Kidney (tissue), 14 donors: ENCODE results near the gene TBC1D12. TPM values are rescaled to one million over a fixed set of nuclear protein-coding genes. Genes with fewer than 3 reads are reported as not detected.

Experiments used
- DNase-seq, 5 donors: peaks; one replicate each; pipeline ENCODE4 v3.0.0-alpha.2; 2013 to 2020
- FAIRE-seq: peaks from 2 replicates; lab custom pipeline; 2012; peaks lifted over from hg19 to GRCh38; lab: Jason Lieb, UNC
- H3K27ac ChIP-seq, 2 donors: one replicate each; pipeline ENCODE4 v1.7.0; 2013; ENCODE audit warnings: low read depth in 2 of 2, low read length in 2 of 2, inconsistent platforms in 1 of 2
- H3K27me3 ChIP-seq: one replicate; pipeline ENCODE4 v1.7.1; 2013; ENCODE audit warnings: low read length, inconsistent platforms; ENCODE audit not compliant: control insufficient read depth, insufficient read depth
- H3K36me3 ChIP-seq, 3 donors: one replicate each; pipeline versions ENCODE4 v1.7.0 to v1.7.1; 2013; ENCODE audit warnings: low read length in 3 of 3, control low read depth in 1 of 3, inconsistent platforms in 1 of 3; ENCODE audit not compliant: insufficient read depth in 3 of 3, control insufficient read depth in 2 of 3
- H3K4me1 ChIP-seq, 3 donors: one replicate each; pipeline versions ENCODE4 v1.7.0 to v1.7.1; 2013; ENCODE audit warnings: low read length in 3 of 3, inconsistent platforms in 1 of 3, low read depth in 1 of 3; ENCODE audit not compliant: control insufficient read depth in 2 of 3, insufficient read depth in 2 of 3
- H3K4me3 ChIP-seq, 3 donors: one replicate each; pipeline versions ENCODE4 v1.7.0 to v1.8.1; 2013; ENCODE audit warnings: low read length in 3 of 3, control low read depth in 1 of 3, inconsistent platforms in 1 of 3
- H3K9ac ChIP-seq, 3 donors: one replicate each; pipeline versions ENCODE4 v1.7.0 to v1.7.1; 2013; ENCODE audit warnings: low read length in 3 of 3, control low read depth in 1 of 3, inconsistent platforms in 1 of 3
- H3K9me3 ChIP-seq, 3 donors: one replicate each; pipeline versions ENCODE4 v1.7.0 to v1.7.1; 2013; ENCODE audit warnings: low read length in 3 of 3, control low read depth in 1 of 3, inconsistent platforms in 1 of 3; ENCODE audit not compliant: control insufficient read depth in 2 of 3, insufficient read depth in 1 of 3
- intact Hi-C: fragments of 100-400 bp; cut with DNase I; formaldehyde crosslinking; loops from one replicate; pipeline ENCODE4 v1.11.1; 2022
- polyA plus RNA-seq: library from polyadenylated mRNA; stranded (reverse); fragments of 350-450 nt; fragmentation: Illumina TruSeq; extraction: RNeasy Lipid Tissue Mini Kit (QIAGEN cat#74804); gene quantifications from one replicate; pipeline ENCODE4 v1.2.3, GENCODE V29; 2014; ENCODE audit warnings: low read depth, low replicate concordance; ENCODE audit not compliant: insufficient read depth
- total RNA-seq: library from RNA; stranded (reverse); fragmentation: NEBNext Ultra II Directional; extraction: Animal tissue kit (Norgen Biotek cat#: 25700); gene quantifications from one replicate; pipeline ENCODE4 v1.2.1, GENCODE V29; 2021
- TF ChIP-seq, protein P1 (sequence below): IDR thresholded peaks from 3 replicates; pipeline ENCODE4 v1.5.1; 2012; ENCODE audit warnings: mild to moderate bottlenecking, moderate library complexity, borderline replicate concordance; ENCODE audit not compliant: insufficient read depth; ENCODE audit errors: extremely low read depth
- donor health status: control.
- donor health status: control.
- donor health status: control.
- donor health status: control.
- donor health status: control.
- donor health status: DM: yes; HTN: yes; CAD: no.
- donor health status: Normal renal cell carcinoma (clear cell type).

TBC1D12 gene
- total and polyA plus RNA-seq, 2 donors from 2014 or later, result 4.4 to 13.1 TPM

DNA sequence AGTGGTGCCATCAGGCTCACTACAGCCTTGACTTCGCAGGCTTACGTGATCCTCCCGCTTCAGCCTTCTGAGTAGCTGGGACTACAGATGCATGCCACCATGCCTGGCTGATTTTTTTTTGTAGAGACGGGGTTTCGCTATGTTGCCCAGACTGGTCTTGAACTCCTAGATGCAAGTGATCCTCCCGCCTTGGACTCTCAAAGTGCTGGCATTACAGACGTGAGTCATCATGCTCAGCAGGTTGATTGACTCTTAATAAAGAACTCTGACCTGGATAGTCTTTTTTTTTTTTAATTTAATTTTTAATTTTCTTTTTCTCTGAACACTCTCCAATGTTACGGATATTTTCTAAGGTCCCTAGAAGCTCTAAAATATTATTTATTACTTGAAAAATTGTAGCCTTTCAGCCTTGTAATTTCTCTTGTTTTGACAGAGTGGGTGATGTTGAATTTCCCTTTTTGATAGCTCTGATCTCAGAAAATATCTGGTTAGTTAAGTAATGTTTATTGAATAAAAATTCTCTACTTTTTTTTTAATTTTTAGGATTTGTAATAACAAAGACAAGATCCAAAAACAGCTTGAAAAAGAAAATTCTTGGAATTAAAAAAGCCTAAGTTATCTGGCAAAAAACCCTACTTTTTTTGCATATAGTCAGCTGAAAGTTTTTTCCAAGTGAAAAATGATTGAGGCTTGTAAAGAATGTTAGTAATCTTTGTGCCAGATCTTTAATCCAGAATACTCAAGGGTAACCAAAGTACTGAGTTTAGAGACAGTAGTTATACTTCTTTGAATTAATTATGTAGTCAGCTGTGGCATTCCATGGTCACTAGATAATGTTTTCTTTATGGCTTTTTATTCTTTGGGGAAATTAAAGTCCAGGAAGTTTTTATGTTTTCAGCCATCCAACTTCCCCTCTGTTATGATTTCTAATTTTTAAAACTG lies 26.7 kb downstream of the TBC1D12 start:
- Histone ChIP-seq H3K36me3 (no peaks in the 10 kb centered on the region), H3K27ac (no peak overlapping the region), H3K9ac (no peak overlapping the region), H3K4me3 (peak overlapping the region in 1 of 3 donors; percentile 29), H3K9me3 (peaks cover 0 to 13% (median 0%) of the 10 kb centered on the region in 3 donors), H3K27me3 (no peaks in the 10 kb centered on the region), H3K4me1 (peaks cover 0 to 5% (median 0%) of the 10 kb centered on the region in 3 donors)
- DNase-seq (peak in 2 of 5 donors; percentile 29 to 32), FAIRE-seq (peak; percentile 92)
- TF ChIP-seq, protein P1, sequence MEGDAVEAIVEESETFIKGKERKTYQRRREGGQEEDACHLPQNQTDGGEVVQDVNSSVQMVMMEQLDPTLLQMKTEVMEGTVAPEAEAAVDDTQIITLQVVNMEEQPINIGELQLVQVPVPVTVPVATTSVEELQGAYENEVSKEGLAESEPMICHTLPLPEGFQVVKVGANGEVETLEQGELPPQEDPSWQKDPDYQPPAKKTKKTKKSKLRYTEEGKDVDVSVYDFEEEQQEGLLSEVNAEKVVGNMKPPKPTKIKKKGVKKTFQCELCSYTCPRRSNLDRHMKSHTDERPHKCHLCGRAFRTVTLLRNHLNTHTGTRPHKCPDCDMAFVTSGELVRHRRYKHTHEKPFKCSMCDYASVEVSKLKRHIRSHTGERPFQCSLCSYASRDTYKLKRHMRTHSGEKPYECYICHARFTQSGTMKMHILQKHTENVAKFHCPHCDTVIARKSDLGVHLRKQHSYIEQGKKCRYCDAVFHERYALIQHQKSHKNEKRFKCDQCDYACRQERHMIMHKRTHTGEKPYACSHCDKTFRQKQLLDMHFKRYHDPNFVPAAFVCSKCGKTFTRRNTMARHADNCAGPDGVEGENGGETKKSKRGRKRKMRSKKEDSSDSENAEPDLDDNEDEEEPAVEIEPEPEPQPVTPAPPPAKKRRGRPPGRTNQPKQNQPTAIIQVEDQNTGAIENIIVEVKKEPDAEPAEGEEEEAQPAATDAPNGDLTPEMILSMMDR, result no peak
- intact Hi-C loops, result no loop called here

DNA sequence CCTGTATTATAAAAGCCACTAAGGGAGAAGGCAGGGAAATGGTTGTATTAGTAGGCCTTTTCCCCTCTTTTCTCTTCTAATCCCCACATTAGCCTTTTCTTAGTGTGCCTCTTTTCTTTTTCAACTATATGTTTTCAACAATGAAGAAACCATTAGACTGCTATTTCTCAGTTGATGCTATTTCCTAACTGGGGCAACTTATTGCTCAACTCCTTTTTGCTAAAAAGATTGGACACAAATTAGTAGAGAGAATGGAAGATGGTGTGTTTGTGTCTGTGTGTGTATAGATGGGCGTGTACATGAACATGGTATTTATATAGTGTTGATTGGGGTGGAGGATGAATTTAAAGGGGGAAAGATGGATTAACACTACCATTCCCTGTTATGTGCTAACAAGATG lies 28.4 kb downstream of the TBC1D12 start:
- TF ChIP-seq, protein P1, result no peak
- DNase-seq (no peak), FAIRE-seq (no peak)
- H3K4me3 ChIP-seq, result no peak overlapping the region
- no peaks in the 10 kb centered on the region for H3K27me3 ChIP-seq
- peaks cover 0 to 5% (median 0%) of the 10 kb centered on the region in 3 donors for H3K4me1 ChIP-seq
- no peaks in the 10 kb centered on the region for H3K36me3 ChIP-seq
- H3K9me3 ChIP-seq, result peaks cover 0 to 3% (median 0%) of the 10 kb centered on the region in 3 donors
- intact Hi-C loops, result no loop called here
- H3K27ac ChIP-seq, result no peak overlapping the region
- no peak overlapping the region for H3K9ac ChIP-seq

DNA sequence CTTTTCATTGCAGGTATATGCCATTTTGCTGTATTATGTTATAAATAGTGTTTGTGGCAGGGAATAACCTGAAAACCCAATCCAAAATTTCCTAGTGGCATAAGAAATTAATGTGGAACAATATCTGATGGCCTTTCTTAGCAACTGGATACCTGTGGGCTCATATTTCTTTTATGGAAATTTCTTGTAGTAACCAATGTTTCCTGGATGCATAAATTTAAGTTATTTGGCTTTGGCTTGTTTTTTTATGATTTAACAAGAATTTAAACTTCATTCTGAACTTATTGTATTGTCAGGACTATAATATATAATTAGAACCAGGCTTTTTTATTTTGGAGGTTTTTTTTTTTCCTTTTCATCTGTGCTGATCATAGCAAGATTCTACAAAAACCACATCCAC lies 30.1 kb downstream of the TBC1D12 start:
- intact Hi-C loops, result no loop called here
- Histone ChIP-seq H3K4me1 (peaks cover 0 to 5% (median 0%) of the 10 kb centered on the region in 3 donors), H3K27ac (no peak overlapping the region), H3K9me3 (peaks cover 0 to 6% (median 0%) of the 10 kb centered on the region in 3 donors), H3K4me3 (no peak overlapping the region), H3K9ac (no peak overlapping the region), H3K36me3 (no peaks in the 10 kb centered on the region), H3K27me3 (no peaks in the 10 kb centered on the region)
- DNase-seq (no peak), FAIRE-seq (no peak)
- TF ChIP-seq, protein P1, result no peak
